Ovary (tissue), 1 donor: ENCODE measurements around the gene LINC00305.

ENCODE experiments used
- EP300 ChIP-seq: sonication (generic); formaldehyde crosslinking; IDR thresholded peaks from one replicate; pipeline ENCODE4 v1.6.1; 2017; ENCODE audit warnings: antibody characterized with exemption
- POLR2A ChIP-seq: fragments of 450-650 bp; IDR thresholded peaks from one replicate; pipeline ENCODE4 v1.6.1; 2017; ENCODE audit warnings: antibody characterized with exemption, mild to moderate bottlenecking, moderate library complexity

DNA sequence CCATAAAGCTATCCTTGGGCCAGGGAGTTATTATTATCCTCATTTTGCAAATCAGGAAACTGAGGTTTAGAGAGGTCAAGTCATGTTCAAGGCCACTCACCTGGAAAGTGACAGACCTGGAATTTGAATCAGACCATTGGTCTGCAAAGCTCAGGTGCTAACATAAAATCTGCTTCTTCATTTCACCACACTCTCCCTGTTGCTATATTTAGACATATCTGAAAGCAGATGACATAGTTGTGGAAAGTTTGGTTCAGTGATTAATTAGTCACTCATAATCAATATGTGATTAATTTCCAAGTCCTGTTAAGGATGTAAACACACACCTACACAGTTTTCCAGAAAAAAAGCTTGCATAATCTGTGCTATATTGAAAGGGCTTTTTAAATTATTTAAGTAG is 57.4 kb downstream of the LINC00305 start:
- TF ChIP-seq POLR2A (no peak), EP300 (no peak)
